ENCODE results near the gene PARD6G. TPM values are rescaled to one million over a fixed set of nuclear protein-coding genes. Genes with fewer than 3 reads are reported as not detected.

The PARD6G gene
- total and polyA plus RNA-seq, 2 of the 8 experiments (the other 6 are each of a cell fraction or from before 2014, with no cell fraction given) = 11.3 to 17.9 TPM

DNA sequence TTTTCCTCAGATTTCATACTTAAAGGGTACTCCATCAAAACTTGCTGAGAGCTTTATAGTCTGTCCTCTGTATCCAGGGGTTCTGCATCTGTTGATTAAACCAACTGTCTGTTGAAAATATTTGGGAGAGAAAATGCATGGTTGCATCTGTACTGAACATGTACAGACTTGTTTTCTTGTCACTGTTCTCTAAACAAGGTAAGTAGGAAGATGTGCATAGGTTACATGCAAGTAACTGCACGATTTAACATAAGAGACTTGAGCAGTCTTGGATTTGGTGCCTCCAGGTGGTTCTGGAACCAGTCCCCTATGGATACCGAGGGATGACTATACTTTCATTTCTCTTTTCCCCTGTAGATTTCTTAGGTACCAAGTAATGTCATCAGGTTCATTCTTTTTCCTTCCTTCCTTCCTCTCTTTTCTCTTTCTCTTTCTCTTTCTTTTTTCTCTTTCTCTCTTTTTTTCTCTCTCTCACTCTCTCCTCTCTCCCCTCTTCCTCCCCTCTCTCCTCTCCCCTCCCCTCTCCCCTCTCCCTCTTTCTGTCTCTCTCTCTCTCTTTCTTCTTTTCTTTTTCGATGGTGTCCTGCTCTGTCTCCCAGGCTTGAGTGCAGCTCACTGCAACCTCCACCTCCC, 115.0 kb downstream of the PARD6G start (continued):
- TF ChIP-seq NANOG (IDR thresholded peaks at IDR 0.05; ENCODE audit: insufficient read depth, low read depth, low read length, poor library complexity, severe bottlenecking) (no peak), SIX5 (IDR thresholded peaks at IDR 0.05; ENCODE audit: low read depth, low read length) (no peak), EZH2 (IDR thresholded peaks at IDR 0.05; ENCODE audit: low read depth, low read length, severe bottlenecking) (no peak)

Measured in H1 (cell line).